Measurements from ENCODE around the gene PCGF3.

DNA sequence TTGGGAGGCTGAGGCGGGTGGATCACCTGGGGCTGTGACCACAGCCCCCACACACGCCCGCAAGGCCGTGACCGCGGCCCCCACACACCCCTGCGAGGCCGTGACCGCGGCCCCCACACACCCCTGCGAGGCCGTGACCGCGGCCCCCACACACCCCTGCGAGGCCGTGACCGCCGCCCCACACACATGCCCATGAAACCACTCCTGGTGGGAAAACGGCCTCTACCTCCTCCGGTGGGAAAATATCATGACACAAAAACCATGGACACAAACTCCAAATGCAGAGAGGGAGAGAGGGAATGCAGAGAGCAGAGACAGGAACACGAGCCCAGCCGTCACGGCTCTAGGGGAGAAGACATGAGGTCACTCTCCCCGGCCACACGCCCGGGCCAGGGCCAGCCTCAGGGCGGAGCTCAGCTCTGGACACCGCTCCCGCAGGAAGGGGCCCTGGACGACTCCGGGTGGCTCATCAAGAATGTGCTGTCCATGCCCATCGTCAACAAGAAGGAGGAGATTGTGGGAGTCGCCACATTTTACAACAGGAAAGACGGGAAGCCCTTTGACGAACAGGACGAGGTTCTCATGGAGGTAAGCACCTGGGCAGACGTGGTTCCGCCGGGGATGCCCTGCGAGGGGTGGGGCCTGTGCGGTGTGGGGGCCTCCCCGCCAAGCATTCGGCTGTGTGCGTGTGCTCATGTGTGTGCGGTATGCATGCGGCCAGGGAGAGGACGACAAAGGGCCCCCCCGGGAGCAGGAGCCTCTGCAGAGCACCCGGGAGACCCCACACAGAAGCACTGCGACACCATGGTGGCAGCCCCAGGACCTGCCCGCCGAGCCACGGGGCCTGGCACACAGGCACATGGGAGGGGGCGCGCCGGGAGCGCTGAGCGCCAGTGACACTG is 48.9 kb upstream of the PCGF3 start:
- TF ChIP-seq, protein P1, sequence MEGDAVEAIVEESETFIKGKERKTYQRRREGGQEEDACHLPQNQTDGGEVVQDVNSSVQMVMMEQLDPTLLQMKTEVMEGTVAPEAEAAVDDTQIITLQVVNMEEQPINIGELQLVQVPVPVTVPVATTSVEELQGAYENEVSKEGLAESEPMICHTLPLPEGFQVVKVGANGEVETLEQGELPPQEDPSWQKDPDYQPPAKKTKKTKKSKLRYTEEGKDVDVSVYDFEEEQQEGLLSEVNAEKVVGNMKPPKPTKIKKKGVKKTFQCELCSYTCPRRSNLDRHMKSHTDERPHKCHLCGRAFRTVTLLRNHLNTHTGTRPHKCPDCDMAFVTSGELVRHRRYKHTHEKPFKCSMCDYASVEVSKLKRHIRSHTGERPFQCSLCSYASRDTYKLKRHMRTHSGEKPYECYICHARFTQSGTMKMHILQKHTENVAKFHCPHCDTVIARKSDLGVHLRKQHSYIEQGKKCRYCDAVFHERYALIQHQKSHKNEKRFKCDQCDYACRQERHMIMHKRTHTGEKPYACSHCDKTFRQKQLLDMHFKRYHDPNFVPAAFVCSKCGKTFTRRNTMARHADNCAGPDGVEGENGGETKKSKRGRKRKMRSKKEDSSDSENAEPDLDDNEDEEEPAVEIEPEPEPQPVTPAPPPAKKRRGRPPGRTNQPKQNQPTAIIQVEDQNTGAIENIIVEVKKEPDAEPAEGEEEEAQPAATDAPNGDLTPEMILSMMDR (conservative IDR thresholded peaks at IDR 0.05; ENCODE audit: low read length), result no peak
- no peak for TF ChIP-seq EZH2phosphoT487 (IDR thresholded peaks at IDR 0.05; ENCODE audit: borderline replicate concordance)

All from Loucy (cell line).